Cardiac muscle cell (in vitro differentiated cells and primary cell): Measurements from ENCODE around the gene STK10. TPM values are rescaled to one million over a fixed set of nuclear protein-coding genes. Genes with fewer than 3 reads are reported as not detected.

Source experiments
- DNase-seq, 2 donors: peaks; one replicate each; pipeline versions ENCODE4 v3.0.0 to v3.0.0-alpha.2; 2010 to 2017; ENCODE audit warnings: low read depth in 1 of 2, low spot score in 1 of 2
- H3K27ac ChIP-seq: fragments of 200-600 bp; sonication (generic); 2 replicates; pipeline ENCODE4 v1.5.1; 2016
- H3K27me3 ChIP-seq: fragments of 200-600 bp; sonication (generic); 2 replicates; pipeline ENCODE4 v1.6.0; 2016; ENCODE audit warnings: control low read depth
- H3K36me3 ChIP-seq: fragments of 200-600 bp; sonication (generic); 2 replicates; pipeline ENCODE4 v1.5.1; 2016; ENCODE audit warnings: control low read depth
- H3K4me1 ChIP-seq: fragments of 200-600 bp; sonication (generic); 2 replicates; pipeline ENCODE4 v1.8.1; 2017; ENCODE audit warnings: low read depth, mild to moderate bottlenecking, mixed run types
- H3K4me3 ChIP-seq: fragments of 200-600 bp; sonication (generic); 2 replicates; pipeline ENCODE4 v1.5.1; 2016; ENCODE audit warnings: mild to moderate bottlenecking
- H3K9me3 ChIP-seq: fragments of 200-600 bp; sonication (generic); 2 replicates; pipeline ENCODE4 v1.5.1; 2017; ENCODE audit warnings: low read depth, mild to moderate bottlenecking, control low read depth
- CTCF ChIP-seq: IDR thresholded peaks from 2 replicates; pipeline ENCODE4 v1.5.1; 2012; ENCODE audit warnings: low read depth, mild to moderate bottlenecking, low read length
- polyA plus RNA-seq: library from polyadenylated mRNA; unstranded; fragments of >200 nt; fragmentation: Nextera tagmentation; extraction: Ambion mirVana; gene quantifications from 2 replicates; pipeline ENCODE4 v1.2.1, GENCODE V29; 2016
- total RNA-seq: library from RNA; depleted of rRNA; stranded (reverse); fragments of >200 nt; gene quantifications from 2 replicates; pipeline ENCODE4 v1.2.3, GENCODE V29; 2016

STK10 gene
- total and polyA plus RNA-seq, 2 experiments from 2014 or later: 10.8 to 16.4 TPM

GRCh38 chr5:172110921-172111851 lies 76.8 kb downstream of the STK10 start:
- no peak overlapping the region for H3K4me3 ChIP-seq

GRCh38 chr5:172110260-172110815 lies 77.7 kb downstream of the STK10 start:
- peaks cover 15% of the 10 kb centered on the region for H3K4me1 ChIP-seq
- no peaks in the 10 kb centered on the region for H3K27me3 ChIP-seq
- H3K4me3 ChIP-seq: no peak overlapping the region
- peak in 1 of 2 donors; percentile 44 for DNase-seq
- no peak for TF ChIP-seq CTCF
- H3K9me3 ChIP-seq: no peaks in the 10 kb centered on the region
- H3K27ac ChIP-seq: peak overlapping the region; percentile 50
- no peaks in the 10 kb centered on the region for H3K36me3 ChIP-seq

More at GRCh38 chr5:172110921-172111851, 76.8 kb downstream of the STK10 start:
- Histone ChIP-seq H3K9me3 (no peaks in the 10 kb centered on the region), H3K36me3 (no peaks in the 10 kb centered on the region), H3K4me1 (peaks cover 15% of the 10 kb centered on the region), H3K27me3 (no peaks in the 10 kb centered on the region), H3K27ac (peak overlapping the region; percentile 50)
- TF ChIP-seq CTCF: peak; percentile 4
- DNase-seq: peak in 1 of 2 donors; percentile 63

GRCh38 chr5:172109749-172110148 lies 78.3 kb downstream of the STK10 start:
- H3K4me1 ChIP-seq: peaks cover 15% of the 10 kb centered on the region
- no peak overlapping the region for H3K4me3 ChIP-seq
- H3K27ac ChIP-seq: no peak overlapping the region

GRCh38 chr5:172107571-172107970 lies 80.5 kb downstream of the STK10 start:
- H3K4me1 ChIP-seq: peaks cover 15% of the 10 kb centered on the region
- no peak overlapping the region for H3K4me3 ChIP-seq
- no peak overlapping the region for H3K27ac ChIP-seq
- DNase-seq: peak in 1 of 2 donors; percentile 86
- H3K9me3 ChIP-seq: no peaks in the 10 kb centered on the region
- H3K27me3 ChIP-seq: no peaks in the 10 kb centered on the region
- TF ChIP-seq CTCF: no peak
- H3K36me3 ChIP-seq: no peaks in the 10 kb centered on the region

More at GRCh38 chr5:172109749-172110148, 78.3 kb downstream of the STK10 start:
- TF ChIP-seq CTCF: no peak
- no peak for DNase-seq
- Histone ChIP-seq H3K9me3 (no peaks in the 10 kb centered on the region), H3K36me3 (no peaks in the 10 kb centered on the region), H3K27me3 (no peaks in the 10 kb centered on the region)

- TF ChIP-seq CTCF: peak; percentile 90
- peak; percentile 42 to 60 for DNase-seq
- no peak overlapping the region for H3K4me3 ChIP-seq
- H3K27ac ChIP-seq: no peak overlapping the region
- H3K36me3 ChIP-seq: no peaks in the 10 kb centered on the region
- no peaks in the 10 kb centered on the region for H3K27me3 ChIP-seq
- no peaks in the 10 kb centered on the region for H3K9me3 ChIP-seq
- H3K4me1 ChIP-seq: peaks cover 12% of the 10 kb centered on the region
Measured at GRCh38 chr5:172106511-172107356, 81.3 kb downstream of the STK10 start.
